ENCODE data around the gene KRT80. TPM values are rescaled to one million over a fixed set of nuclear protein-coding genes. Genes with fewer than 3 reads are reported as not detected.

Gene KRT80
- total RNA-seq, 1 experiment from 2014 or later, result 8.8 TPM

DNA sequence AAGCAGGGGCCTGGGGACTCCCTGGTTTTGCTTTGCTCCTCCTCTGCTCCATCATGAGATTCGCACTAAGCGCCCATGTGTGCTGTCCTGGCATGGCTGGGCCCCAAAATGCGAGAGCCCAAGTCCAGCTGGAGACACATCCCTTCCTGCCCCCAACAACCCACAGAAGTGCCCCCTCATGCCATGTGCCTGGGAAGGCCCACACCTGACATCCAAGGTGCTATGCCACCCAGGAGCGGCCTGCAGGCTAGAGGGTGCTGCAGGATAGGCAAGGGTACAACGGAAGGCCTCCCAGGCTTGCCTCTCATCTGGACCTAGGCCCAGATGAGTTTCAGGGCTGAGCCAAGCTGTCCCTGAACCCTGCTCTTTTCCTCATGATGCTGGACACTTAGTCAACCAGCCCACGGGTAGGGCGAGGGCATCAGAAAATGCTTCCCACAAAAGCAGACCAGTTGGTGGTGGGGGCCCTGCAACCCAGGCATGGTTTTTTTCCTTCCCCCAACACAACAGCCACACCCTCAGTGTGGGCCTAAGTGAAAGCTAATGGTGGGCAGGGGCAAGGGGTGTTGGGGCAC, 13.2 kb upstream of the KRT80 start:
- Histone ChIP-seq H3K36me3 (ENCODE audit: control insufficient read depth in 1 of 2, insufficient read depth in 2 of 2, low read length in 2 of 2) (no peaks in the 10 kb centered on the region), H3K79me2 (ENCODE audit: insufficient read depth, low read length) (no peaks in the 10 kb centered on the region), H2AFZ (ENCODE audit: low read depth, low read length, poor library complexity, severe bottlenecking) (no peak overlapping the region), H3K4me1 (ENCODE audit: control insufficient read depth in 1 of 2, insufficient read depth in 2 of 2, low read length in 2 of 2) (peaks cover 16 to 75% of the 10 kb centered on the region in 2 experiments), H3K27ac (ENCODE audit: low read depth, low read length) (no peak overlapping the region), H3K27me3 (ENCODE audit: insufficient read depth, low read length) (peaks cover 3% of the 10 kb centered on the region), H3K9me2 (ENCODE audit: insufficient read depth) (no peaks in the 10 kb centered on the region), H4K20me1 (ENCODE audit: insufficient read depth) (no peaks in the 10 kb centered on the region), H3K4me3 (replicated peaks in 1 of 2; ENCODE audit: low read depth in 1 of 2, low read length in 2 of 2) (no peak overlapping the region), H3K9ac (ENCODE audit: low read length) (no peak overlapping the region), H3K9me3 (ENCODE audit: control insufficient read depth in 1 of 2, insufficient read depth in 1 of 2, low read depth in 1 of 2, low read length in 2 of 2) (no peaks in the 10 kb centered on the region), H3K4me2 (ENCODE audit: low read length) (peak overlapping the region; percentile 51)
- ATAC-seq, result no peak
- intact Hi-C loops (cut with micrococcal nuclease), result no loop called here
- TF ChIP-seq ZFX (IDR thresholded peaks at IDR 0.05) (no peak), POLR2AphosphoS5 (IDR thresholded peaks at IDR 0.05; ENCODE audit: low read depth, low read length) (no peak), TCF7L2 (IDR thresholded peaks at IDR 0.05; ENCODE audit: borderline replicate concordance, extremely low read depth, insufficient read depth, insufficient read length) (no peak), EZH2 (IDR thresholded peaks at IDR 0.05) (no peak)
- POLR2A ChIA-PET, result no interaction called here
- DNase-seq (ENCODE audit: low read depth, low spot score), result no peak
- RAD21 ChIA-PET (ENCODE audit: low non-redundant PET in 1 of 2, low total read pairs in 2 of 2, uncharacterized antibody in 2 of 2, unreplicated experiment in 2 of 2), result no interaction called here
- no TSS peak for BruUV-seq (replicated peaks)
- CTCF ChIA-PET, result interaction anchor here (1.2 kb wide), 1 partner anchor 9 kb away, joined by 4 read pairs; no protein-coding TSS in a partner anchor

- POLR2A ChIA-PET, result interaction anchor here (0.6 to 1.7 kb wide), 3 partner anchors 12 to 22 kb away, joined by 3 to 7 read pairs (median 4); no protein-coding TSS in a partner anchor
- intact Hi-C loops (cut with micrococcal nuclease), result no loop called here
- peak overlapping the region; percentile 51 for H3K4me2 ChIP-seq (ENCODE audit: low read length)
- no peak overlapping the region for H3K4me3 ChIP-seq (replicated peaks in 1 of 2; ENCODE audit: low read depth in 1 of 2, low read length in 2 of 2)
- H3K36me3 ChIP-seq (ENCODE audit: control insufficient read depth in 1 of 2, insufficient read depth in 2 of 2, low read length in 2 of 2), result no peaks in the 10 kb centered on the region
- peaks cover 16 to 74% of the 10 kb centered on the region in 2 experiments for H3K4me1 ChIP-seq (ENCODE audit: control insufficient read depth in 1 of 2, insufficient read depth in 2 of 2, low read length in 2 of 2)
- CTCF ChIA-PET, result interaction anchor here (0.6 kb wide), 1 partner anchor 9 kb away, joined by 3 read pairs; no protein-coding TSS in a partner anchor
- no peaks in the 10 kb centered on the region for H3K9me2 ChIP-seq (ENCODE audit: insufficient read depth)
- no peak overlapping the region for H3K27ac ChIP-seq (ENCODE audit: low read depth, low read length)
- peak overlapping the region; percentile 46 for H3K9ac ChIP-seq (ENCODE audit: low read length)
- DNase-seq (ENCODE audit: low read depth, low spot score) (no peak), ATAC-seq (no peak)
- no peaks in the 10 kb centered on the region; the same call in 1 of the 2 replicates for H3K27me3 ChIP-seq (ENCODE audit: insufficient read depth, low read length)
- no peak overlapping the region for H2AFZ ChIP-seq (ENCODE audit: low read depth, low read length, poor library complexity, severe bottlenecking)
- no TSS peak for BruUV-seq (replicated peaks)
- H3K79me2 ChIP-seq (ENCODE audit: insufficient read depth, low read length), result no peaks in the 10 kb centered on the region
- H3K9me3 ChIP-seq (ENCODE audit: control insufficient read depth in 1 of 2, insufficient read depth in 1 of 2, low read depth in 1 of 2, low read length in 2 of 2), result no peaks in the 10 kb centered on the region
- no peaks in the 10 kb centered on the region for H4K20me1 ChIP-seq (ENCODE audit: insufficient read depth)
- RAD21 ChIA-PET (ENCODE audit: low non-redundant PET in 1 of 2, low total read pairs in 2 of 2, uncharacterized antibody in 2 of 2, unreplicated experiment in 2 of 2), result no interaction called here
- TF ChIP-seq POLR2AphosphoS5 (IDR thresholded peaks at IDR 0.05; ENCODE audit: low read depth, low read length) (no peak), SP1 (IDR thresholded peaks at IDR 0.05; ENCODE audit: low read depth) (no peak), SIN3A (IDR thresholded peaks at IDR 0.05; ENCODE audit: low read depth) (no peak), CEBPB (IDR thresholded peaks at IDR 0.05; ENCODE audit: low read depth) (no peak), POLR2A (IDR thresholded peaks at IDR 0.05; ENCODE audit: borderline replicate concordance, extremely low read depth, insufficient read depth, insufficient read length) (no peak), REST (IDR thresholded peaks at IDR 0.05; ENCODE audit: low read depth) (no peak), ELF1 (IDR thresholded peaks at IDR 0.05; ENCODE audit: borderline replicate concordance, low read depth) (no peak), JUND (IDR thresholded peaks at IDR 0.05) (no peak), EZH2 (IDR thresholded peaks at IDR 0.05) (no peak), ZNF274 (IDR thresholded peaks at IDR 0.05; ENCODE audit: low read depth, low read length) (no peak), ZFX (IDR thresholded peaks at IDR 0.05) (no peak)
- TF ChIP-seq, protein P1, sequence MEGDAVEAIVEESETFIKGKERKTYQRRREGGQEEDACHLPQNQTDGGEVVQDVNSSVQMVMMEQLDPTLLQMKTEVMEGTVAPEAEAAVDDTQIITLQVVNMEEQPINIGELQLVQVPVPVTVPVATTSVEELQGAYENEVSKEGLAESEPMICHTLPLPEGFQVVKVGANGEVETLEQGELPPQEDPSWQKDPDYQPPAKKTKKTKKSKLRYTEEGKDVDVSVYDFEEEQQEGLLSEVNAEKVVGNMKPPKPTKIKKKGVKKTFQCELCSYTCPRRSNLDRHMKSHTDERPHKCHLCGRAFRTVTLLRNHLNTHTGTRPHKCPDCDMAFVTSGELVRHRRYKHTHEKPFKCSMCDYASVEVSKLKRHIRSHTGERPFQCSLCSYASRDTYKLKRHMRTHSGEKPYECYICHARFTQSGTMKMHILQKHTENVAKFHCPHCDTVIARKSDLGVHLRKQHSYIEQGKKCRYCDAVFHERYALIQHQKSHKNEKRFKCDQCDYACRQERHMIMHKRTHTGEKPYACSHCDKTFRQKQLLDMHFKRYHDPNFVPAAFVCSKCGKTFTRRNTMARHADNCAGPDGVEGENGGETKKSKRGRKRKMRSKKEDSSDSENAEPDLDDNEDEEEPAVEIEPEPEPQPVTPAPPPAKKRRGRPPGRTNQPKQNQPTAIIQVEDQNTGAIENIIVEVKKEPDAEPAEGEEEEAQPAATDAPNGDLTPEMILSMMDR (IDR thresholded peaks at IDR 0.05 in 2 of 3, conservative IDR thresholded peaks at IDR 0.05 in 1 of 3; ENCODE audit: borderline replicate concordance in 1 of 3, insufficient read depth in 1 of 3, low read depth in 2 of 3, low read length in 2 of 3), result no peak
Measured at GRCh38 chr12:52204095-52204930, 12.5 kb upstream of the KRT80 start.
